Esophagus mucosa (tissue), 1 donor: ENCODE data around the gene DDX11. TPM values are rescaled to one million over a fixed set of nuclear protein-coding genes. Genes with fewer than 3 reads are reported as not detected.
"Not testable (repeated sequence)": the region's sequence is repeated elsewhere in the genome, so short reads cannot be mapped to it uniquely, and the experiment has no call there.

Experiments used
- ATAC-seq: fragments of 200-7000 bp; cut with Tn5 transposase; one replicate; pipeline ENCODE4 v1.9.1; 2020
- total RNA-seq: library from RNA; stranded (reverse); gene quantifications from one replicate; pipeline ENCODE4 v1.2.4, GENCODE V29; 2023
- donor health status: DM: yes; HTN: yes; CAD: no.

The DDX11 gene
- total RNA-seq, 1 donor from 2014 or later, result 17.7 TPM

DNA sequence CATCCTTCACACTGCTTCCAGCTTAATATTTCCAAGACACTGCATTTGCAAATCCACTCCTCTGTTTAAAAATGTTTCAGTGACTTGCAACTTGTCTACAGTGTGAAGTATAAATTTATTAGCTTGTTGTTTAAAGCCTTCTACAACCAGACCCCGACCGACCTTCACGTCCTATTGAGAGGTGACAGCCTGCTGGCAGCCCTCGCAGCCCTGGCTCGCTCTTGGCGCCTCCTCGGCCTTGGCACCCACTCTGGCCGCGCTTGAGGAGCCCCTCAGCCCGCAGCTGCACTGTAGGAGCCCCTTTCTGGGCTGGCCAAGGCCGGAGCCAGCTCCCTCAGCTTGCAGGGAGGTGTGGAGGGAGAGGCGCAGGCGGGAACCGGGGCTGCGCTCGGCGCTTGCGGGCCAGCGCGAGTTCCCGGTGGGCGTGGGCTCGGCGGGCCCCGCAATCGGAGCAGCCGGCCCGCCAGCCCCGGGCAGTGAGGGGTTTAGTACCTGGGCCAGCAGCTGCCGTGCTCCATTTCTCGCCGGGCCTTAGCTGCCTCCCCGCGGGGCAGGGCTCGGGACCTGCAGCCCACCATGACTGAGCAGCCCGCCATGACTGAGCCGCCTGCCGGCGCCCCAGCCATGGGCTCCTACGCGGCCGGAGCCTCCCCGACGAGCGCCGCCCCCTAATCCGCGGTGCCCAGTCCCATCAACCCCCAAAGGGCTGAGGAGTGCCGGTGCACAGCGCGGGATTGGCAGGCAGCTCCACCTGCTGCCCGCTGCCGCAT is 2.5 kb upstream of the DDX11 start:
- ATAC-seq, result not testable (repeated sequence)

DNA sequence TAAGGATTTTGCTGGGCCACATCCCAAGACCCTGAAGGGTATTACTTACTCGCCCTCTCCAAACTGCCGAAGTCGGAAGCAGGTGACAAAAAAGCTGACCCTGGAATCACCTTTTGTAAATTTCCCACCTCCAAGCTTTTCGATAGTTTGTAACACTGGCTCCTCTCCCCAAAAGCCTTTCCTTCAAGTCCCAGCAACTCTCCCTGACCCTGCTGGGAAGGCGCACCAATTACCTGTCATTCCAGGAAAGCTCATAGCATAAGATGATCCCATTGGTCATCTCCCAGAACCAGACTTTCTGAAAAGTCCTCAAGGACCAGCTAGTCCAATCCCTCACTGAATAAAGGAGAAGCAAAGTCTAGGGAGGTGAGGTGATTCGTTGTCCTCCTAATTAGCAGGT is 698 bp upstream of the DDX11 start:
- ATAC-seq, result peak; percentile 13

DNA sequence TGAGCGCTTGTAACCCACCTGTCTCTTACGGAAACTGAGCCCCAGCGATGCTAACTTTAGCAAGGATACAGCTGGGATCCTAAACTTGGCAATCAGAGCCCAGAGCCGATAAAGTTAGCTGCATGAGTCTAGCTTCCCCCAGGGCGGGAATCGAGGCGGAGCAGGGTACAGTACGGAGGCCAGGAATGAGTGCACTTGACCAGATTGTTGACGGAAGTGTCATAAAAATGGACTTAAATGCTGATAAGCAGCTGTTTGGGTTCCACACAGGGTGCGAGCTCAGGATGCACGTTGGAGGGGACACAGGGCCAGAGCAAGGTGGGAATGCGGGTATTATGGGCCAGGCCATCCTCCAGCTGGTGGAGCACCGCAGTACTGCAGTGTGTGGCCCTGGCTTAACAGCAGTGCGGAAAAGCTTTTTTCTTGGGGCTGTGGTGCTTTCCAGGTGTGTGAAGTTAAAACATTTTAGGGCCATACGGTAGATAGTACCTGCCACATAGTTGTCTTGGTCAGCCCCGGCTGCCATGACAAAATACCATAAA is 744 bp downstream of the DDX11 start:
- ATAC-seq, result peak; percentile 40

- ATAC-seq, result not testable (repeated sequence)
Observed at GRCh38 chr12:31076150-31076549, 2.5 kb downstream of the DDX11 start.

- not testable (repeated sequence) for ATAC-seq
Observed at GRCh38 chr12:31077095-31077494, 3.4 kb downstream of the DDX11 start.

DNA sequence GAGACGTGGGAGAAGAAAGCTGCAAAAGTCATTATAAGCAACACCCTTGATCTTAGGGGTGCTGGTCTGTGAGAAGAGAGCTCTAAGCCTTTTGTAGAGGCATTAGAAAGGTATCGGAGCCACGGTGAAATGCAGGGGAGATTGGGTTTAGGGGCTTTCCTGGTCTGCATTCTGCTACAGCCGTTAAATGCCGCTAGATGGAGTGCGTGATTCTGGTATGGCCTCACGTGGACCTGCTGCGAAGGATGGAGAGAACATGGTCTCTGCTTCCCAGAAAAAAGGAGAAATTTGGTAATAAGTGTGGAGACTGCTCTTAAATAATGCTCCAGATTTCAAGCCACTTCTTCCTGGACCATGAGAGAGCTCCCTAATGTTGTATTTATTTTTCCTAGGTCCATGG is 4.3 kb downstream of the DDX11 start:
- not testable (repeated sequence) for ATAC-seq

DNA sequence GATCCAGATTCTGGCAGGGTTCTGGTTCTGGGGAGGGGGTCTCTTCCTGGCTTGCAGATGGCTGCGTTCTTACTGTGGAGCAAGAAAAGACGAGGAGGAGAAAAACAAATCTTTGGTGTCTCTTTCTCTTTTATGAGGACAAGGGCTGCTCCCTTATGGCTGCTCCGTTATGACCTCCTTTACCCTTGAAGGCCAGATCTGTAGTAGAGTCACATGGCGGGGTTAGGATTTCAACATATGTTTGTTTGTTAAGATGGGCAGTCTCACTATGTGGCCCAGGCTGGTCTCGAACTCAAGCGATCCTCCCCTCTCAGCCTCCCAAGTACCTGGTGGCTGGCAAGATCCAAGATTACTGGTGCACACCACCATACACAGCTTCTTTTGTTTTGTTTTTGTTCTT is 5.8 kb downstream of the DDX11 start:
- ATAC-seq, result not testable (repeated sequence)

GRCh38 chr12:31080221-31080620 is 6.6 kb downstream of the DDX11 start:
- not testable (repeated sequence) for ATAC-seq

DNA sequence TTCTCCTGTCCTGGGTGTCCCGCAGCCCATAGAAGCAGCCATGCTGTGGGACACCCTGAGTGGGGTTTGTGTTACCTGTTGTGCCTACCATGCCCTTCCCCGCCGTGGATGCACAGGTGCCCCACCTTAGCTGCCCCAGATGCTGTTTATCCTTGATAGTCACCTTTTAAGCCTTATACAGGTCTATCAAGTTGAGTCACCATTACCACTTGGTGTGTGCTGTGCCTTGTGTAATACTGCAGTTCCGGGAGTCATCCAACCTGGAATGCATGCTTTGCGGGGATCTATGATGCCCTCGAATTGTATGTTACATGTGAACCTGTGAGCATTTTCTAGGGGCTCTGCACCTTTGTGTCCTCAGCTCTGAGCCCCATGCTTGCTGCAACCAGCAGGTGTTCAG is 7.6 kb downstream of the DDX11 start:
- peak; percentile 90 for ATAC-seq

- not testable (repeated sequence) for ATAC-seq
Observed at GRCh38 chr12:31084241-31084640, 10.6 kb downstream of the DDX11 start.

DNA sequence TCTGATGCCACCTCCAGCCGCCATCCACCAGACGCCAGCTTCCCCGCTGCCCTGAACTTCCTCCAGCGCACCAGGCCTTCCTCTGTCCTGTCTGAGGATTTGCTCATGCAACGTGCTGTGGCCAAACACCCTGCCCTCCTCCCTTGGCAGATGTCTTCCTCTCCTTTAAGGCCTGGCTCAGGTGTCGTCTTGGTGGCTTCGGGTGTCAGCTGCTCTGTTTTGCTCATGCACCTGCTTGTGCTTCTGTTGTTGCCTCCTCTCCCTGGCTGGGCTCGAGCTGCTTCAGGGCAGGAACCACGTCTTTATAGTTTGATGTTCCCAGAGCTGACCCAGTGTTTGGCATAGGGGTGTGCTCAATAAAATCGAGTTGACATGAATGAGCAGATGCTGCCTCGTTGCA is 12.4 kb downstream of the DDX11 start:
- ATAC-seq, result not testable (repeated sequence)

DNA sequence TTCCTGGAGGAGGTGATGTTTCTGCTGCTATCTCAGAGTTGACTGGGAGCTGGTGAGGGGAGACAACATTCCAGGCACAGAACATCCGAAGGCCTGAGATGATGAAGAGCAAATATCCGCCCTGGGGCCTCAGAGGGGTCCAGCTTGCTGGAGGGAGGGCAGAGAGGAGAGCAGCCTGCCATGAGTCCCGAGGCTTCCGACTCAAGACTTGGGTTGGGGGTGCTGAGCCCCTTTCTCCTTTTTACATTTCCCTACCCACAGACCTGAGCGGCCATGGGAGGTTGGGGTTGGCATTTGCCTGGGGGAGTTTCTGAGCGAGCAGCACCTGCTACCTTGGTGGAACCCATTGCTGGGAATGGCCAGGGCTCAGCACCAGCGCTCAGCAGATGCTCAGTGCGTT is 13.8 kb downstream of the DDX11 start:
- not testable (repeated sequence) for ATAC-seq

GRCh38 chr12:31087956-31088355 is 14.3 kb downstream of the DDX11 start:
- ATAC-seq, result not testable (repeated sequence)

- no peak for ATAC-seq
Observed at GRCh38 chr12:31089072-31089471, 15.4 kb downstream of the DDX11 start.

DNA sequence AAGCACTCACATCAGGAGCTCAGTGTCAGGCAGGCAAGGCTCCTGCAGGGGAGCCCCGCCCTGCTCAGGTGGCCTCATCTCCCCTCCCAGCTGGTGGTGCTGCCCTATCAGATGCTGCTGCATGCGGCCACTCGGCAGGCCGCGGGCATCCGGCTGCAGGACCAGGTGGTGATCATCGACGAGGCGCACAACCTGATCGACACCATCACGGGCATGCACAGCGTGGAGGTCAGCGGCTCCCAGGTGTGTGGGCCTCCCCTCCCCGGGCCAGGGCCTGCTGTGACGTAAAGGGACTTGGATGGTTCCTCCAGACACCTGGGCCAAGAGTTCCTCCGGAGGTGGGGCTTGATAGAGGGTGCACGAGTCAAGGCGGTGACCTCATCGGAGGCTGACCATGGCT is 18.0 kb downstream of the DDX11 start:
- not testable (repeated sequence) for ATAC-seq

DNA sequence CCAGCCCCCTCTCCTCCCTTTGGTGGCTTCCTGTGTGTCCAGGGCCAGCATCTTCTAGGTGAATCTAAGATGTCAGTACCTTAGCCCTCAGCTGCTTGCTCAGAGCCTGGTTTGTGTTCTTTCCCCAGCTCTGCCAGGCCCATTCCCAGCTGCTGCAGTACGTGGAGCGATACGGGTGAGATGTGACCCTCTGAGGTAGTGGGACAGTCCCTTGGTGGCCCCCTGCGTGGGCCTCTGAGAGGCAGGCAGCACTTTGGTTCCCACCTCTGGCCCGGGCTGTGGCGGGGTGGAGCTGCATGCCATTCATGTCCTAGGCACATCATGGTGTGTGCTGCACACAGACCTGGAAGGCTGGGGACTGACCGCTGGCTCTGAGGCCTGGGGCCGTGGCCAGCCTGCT is 19.1 kb downstream of the DDX11 start:
- ATAC-seq, result not testable (repeated sequence)

- not testable (repeated sequence) for ATAC-seq
Observed at GRCh38 chr12:31095080-31095860, 21.6 kb downstream of the DDX11 start.

DNA sequence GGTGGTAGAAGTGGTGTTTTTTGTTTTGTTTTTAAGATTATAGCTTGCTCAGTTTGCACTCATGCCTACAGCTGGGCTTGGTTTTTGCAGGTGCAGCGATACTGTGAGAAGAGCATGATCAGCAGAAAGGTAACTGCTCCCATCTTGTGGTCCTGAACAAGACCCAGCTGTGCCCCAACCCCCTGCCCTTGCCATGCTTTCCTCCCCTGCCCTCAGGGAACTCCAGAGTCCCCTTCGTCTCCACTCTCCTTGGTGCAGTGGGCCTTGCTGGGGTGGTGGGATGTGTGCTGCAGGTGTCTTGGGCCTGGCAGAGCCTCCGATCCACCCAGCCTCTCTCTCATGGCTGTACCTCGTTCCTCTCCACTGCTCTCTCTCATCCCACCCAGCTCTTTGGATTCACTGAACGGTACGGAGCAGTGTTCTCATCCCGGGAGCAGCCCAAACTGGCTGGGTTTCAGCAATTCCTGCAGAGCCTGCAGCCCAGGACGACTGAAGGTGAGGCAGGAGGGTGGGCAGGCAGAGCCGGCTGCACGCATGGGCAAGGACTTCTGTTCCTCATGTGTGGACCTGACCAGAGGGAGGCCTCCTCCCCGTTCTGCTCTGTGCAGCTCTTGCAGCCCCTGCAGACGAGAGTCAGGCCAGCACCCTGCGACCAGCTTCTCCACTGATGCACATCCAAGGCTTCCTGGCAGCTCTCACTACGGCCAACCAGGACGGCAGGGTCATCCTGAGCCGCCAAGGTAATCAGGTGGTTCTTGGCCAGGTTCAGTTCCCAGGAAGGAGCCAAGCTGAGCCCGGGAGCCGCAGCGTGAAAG is 22.8 kb downstream of the DDX11 start:
- not testable (repeated sequence) for ATAC-seq

DNA sequence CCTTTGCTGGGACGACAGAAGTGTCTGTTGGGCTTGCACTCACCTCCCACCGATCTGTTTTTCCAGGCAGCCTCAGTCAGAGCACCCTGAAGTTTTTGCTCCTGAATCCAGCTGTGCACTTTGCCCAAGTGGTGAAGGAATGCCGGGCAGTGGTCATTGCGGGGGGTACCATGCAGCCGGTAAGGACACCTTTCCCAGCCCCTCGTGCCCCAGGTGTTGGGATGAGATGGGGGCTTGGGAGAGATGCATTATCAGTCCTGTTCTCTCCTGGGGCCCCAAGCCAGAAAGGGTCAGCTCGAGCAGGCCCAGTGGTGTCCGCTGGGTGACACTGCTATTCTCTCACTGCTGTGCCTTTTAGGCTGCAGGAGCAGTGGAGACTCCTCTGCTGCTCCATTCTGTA is 24.2 kb downstream of the DDX11 start:
- ATAC-seq, result not testable (repeated sequence)

- not testable (repeated sequence) for ATAC-seq
Observed at GRCh38 chr12:31098363-31098762, 24.7 kb downstream of the DDX11 start.

DNA sequence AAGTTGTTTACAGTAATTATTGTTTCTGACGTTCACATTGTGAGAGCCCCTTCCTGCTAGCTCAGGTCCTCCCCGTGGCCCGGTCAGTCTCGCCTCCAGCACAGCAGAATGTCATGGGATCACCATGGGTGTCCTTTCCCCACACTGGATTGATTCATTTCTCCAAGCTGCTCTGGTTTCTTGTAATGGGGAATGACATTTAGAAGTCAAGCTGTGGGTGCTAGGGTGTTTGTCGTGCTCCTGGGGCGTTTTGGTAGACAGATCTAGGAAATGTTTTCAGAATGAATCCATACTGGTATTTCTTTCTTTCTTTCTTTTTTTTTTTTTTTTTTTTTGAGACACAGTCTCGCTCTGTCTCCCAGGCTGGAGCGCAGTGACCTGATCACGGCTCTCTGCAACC is 25.1 kb downstream of the DDX11 start:
- ATAC-seq, result not testable (repeated sequence)

- ATAC-seq, result not testable (repeated sequence)
Observed at GRCh38 chr12:31099434-31099833, 25.8 kb downstream of the DDX11 start.
